Lung (tissue), 12 donors: ENCODE data around the gene BSDC1. TPM values are rescaled to one million over a fixed set of nuclear protein-coding genes. Genes with fewer than 3 reads are reported as not detected.

ENCODE experiments used
- ATAC-seq: fragments of 200-7000 bp; cut with Tn5 transposase; one replicate; pipeline ENCODE4 v1.9.1; 2020; ENCODE audit warnings: moderate number of reproducible peaks; ENCODE audit not compliant: insufficient read depth, low FRiP score
- DNase-seq, 3 donors: peaks; one replicate each; pipeline ENCODE4 v3.0.0-alpha.2; 2013 to 2017
- H3K27ac ChIP-seq, 2 donors: one replicate each; pipeline ENCODE4 v1.5.1; 2013; ENCODE audit warnings: mild to moderate bottlenecking in 2 of 2, moderate library complexity in 2 of 2, control low read depth in 1 of 2, inconsistent platforms in 1 of 2, low read depth in 1 of 2, low read length in 1 of 2
- H3K27me3 ChIP-seq, 3 donors: one replicate each; pipeline ENCODE4 v1.5.1; 2013; ENCODE audit warnings: low read length in 2 of 3; ENCODE audit not compliant: control insufficient read depth in 3 of 3, insufficient read depth in 3 of 3
- H3K36me3 ChIP-seq, 4 donors: one replicate each; pipeline ENCODE4 v1.5.1; 2013; ENCODE audit warnings: low read length in 4 of 4, mild to moderate bottlenecking in 1 of 4, moderate library complexity in 1 of 4; ENCODE audit not compliant: control insufficient read depth in 4 of 4, insufficient read depth in 4 of 4
- H3K4me1 ChIP-seq, 5 donors: one replicate each; pipeline ENCODE4 v1.5.1; 2013; ENCODE audit warnings: low read length in 5 of 5, mild to moderate bottlenecking in 2 of 5, moderate library complexity in 1 of 5; ENCODE audit not compliant: control insufficient read depth in 5 of 5, insufficient read depth in 5 of 5
- H3K4me3 ChIP-seq: one replicate; pipeline ENCODE4 v1.5.1; 2013; ENCODE audit warnings: mild to moderate bottlenecking, control low read depth, moderate library complexity
- H3K9ac ChIP-seq, 2 donors: one replicate each; pipeline ENCODE4 v1.5.1; 2013; ENCODE audit warnings: low read length in 2 of 2, control low read depth in 1 of 2; ENCODE audit not compliant: insufficient read depth in 1 of 2
- H3K9me3 ChIP-seq, 4 donors: one replicate each; pipeline ENCODE4 v1.5.1; 2013; ENCODE audit warnings: low read length in 3 of 4, mild to moderate bottlenecking in 1 of 4, moderate library complexity in 1 of 4; ENCODE audit not compliant: control insufficient read depth in 4 of 4, insufficient read depth in 3 of 4
- CTCF ChIP-seq: IDR thresholded peaks from 2 replicates; pipeline ENCODE4 v1.5.1; 2012; ENCODE audit warnings: mild to moderate bottlenecking; ENCODE audit errors: control extremely low read depth, extremely low read depth
- WGBS, 2 donors: extraction: QIAGEN DNeasy Blood & Tissue Kit; methylation state at CpG; one replicate each; pipeline ENCODE4 v1.1.7; 2013; 5-methylcytosine and 5-hydroxymethylcytosine counted together
- polyA plus RNA-seq, 2 donors: library from polyadenylated mRNA; stranded (reverse); fragments of 200-250 nt; gene quantifications; one replicate each; pipeline ENCODE4 v1.2.1, GENCODE V29; 2013
- total RNA-seq, 2 donors: library from RNA; depleted of rRNA in 1 of 2; stranded (reverse); fragments of >200 nt in 1 of 2; gene quantifications; one replicate each; pipeline ENCODE4 v1.2.1, GENCODE V29; 2014 to 2021
- donor health status: control.
- donor health status: control.
- donor health status: Bipolar disorder and iron deficiency.
- donor health status: healthy.
- donor health status: DM: yes; HTN: yes; CAD: no.

The BSDC1 gene
- total and polyA plus RNA-seq, 4 donors: 32.8 to 80.5 (median 48.3) TPM

GRCh38 chr1:32377541-32378220, 16.6 kb downstream of the BSDC1 start:
- no peak overlapping the region for H3K4me3 ChIP-seq

GRCh38 chr1:32376199-32376598, 18.0 kb downstream of the BSDC1 start:
- Histone ChIP-seq H3K4me1 (peaks cover 0 to 2% (median 0%) of the 10 kb centered on the region in 5 donors), H3K9me3 (no peaks in the 10 kb centered on the region), H3K27ac (no peak overlapping the region), H3K9ac (no peak overlapping the region), H3K27me3 (no peaks in the 10 kb centered on the region), H3K4me3 (no peak overlapping the region), H3K36me3 (peaks cover 49 to 73% (median 60%) of the 10 kb centered on the region in 4 donors)
- 93 to 95% methylated on average over 11 of the region's 11 CpGs for whole genome bisulfite sequencing, 2 donors
- ATAC-seq: no peak
- no peak for TF ChIP-seq CTCF
- no peak for DNase-seq

More at GRCh38 chr1:32377541-32378220, 16.6 kb downstream of the BSDC1 start:
- no peak for ATAC-seq
- no peaks in the 10 kb centered on the region for H3K9me3 ChIP-seq
- H3K36me3 ChIP-seq: peaks cover 51 to 70% (median 63%) of the 10 kb centered on the region in 4 donors
- H3K27ac ChIP-seq: no peak overlapping the region
- H3K27me3 ChIP-seq: no peaks in the 10 kb centered on the region
- TF ChIP-seq CTCF: no peak
- peaks cover 0 to 2% (median 0%) of the 10 kb centered on the region in 5 donors for H3K4me1 ChIP-seq
- WGBS, 2 donors: 94 to 97% methylated on average over 12 of the region's 12 CpGs
- no peak for DNase-seq
- no peak overlapping the region for H3K9ac ChIP-seq

GRCh38 chr1:32373996-32374592, 20.1 kb downstream of the BSDC1 start:
- Histone ChIP-seq H3K4me1 (peaks cover 0 to 2% (median 0%) of the 10 kb centered on the region in 5 donors), H3K27ac (no peak overlapping the region), H3K36me3 (peaks cover 37 to 63% (median 50%) of the 10 kb centered on the region in 4 donors), H3K27me3 (no peaks in the 10 kb centered on the region), H3K4me3 (no peak overlapping the region), H3K9me3 (no peaks in the 10 kb centered on the region), H3K9ac (no peak overlapping the region)
- WGBS, 2 donors: 83 to 89% methylated on average over 1 of the region's 1 CpG
- TF ChIP-seq CTCF: no peak
- ATAC-seq: no peak
- no peak for DNase-seq
